DMS114 treated with DMSO at 0.1 percent for 48 hours (cell line): ENCODE measurements around the gene MRPS18A.
"Not testable (repeated sequence)": the region's sequence is repeated elsewhere in the genome, so short reads cannot be mapped to it uniquely, and the experiment has no call there.

Source experiments
- DNase-seq: peaks from one replicate; lab custom pipeline; 2025; ENCODE audit not compliant: unreplicated experiment; lab: John Stamatoyannopoulos, UW

Gene MRPS18A

GRCh38 chr6:43717822-43718221 is 30.2 kb upstream of the MRPS18A start:
- no peak for DNase-seq

GRCh38 chr6:43717389-43717788 is 29.8 kb upstream of the MRPS18A start:
- DNase-seq = no peak

- DNase-seq = no peak
These were observed 28.5 kb upstream of the MRPS18A start for GRCh38 chr6:43716099-43716498.

GRCh38 chr6:43715056-43715788 is 27.6 kb upstream of the MRPS18A start:
- DNase-seq = no peak

- no peak for DNase-seq
These were observed 26.9 kb upstream of the MRPS18A start for GRCh38 chr6:43714311-43715055.

GRCh38 chr6:43713643-43714310 is 26.2 kb upstream of the MRPS18A start:
- no peak for DNase-seq

- DNase-seq = no peak
These were observed 25.0 kb upstream of the MRPS18A start for GRCh38 chr6:43712579-43712978.

GRCh38 chr6:43710576-43710975 is 23.0 kb upstream of the MRPS18A start:
- DNase-seq = no peak

GRCh38 chr6:43709654-43710303 is 22.2 kb upstream of the MRPS18A start:
- no peak for DNase-seq

- DNase-seq = no peak
These were observed 21.5 kb upstream of the MRPS18A start for GRCh38 chr6:43708860-43709653.

- DNase-seq = no peak
These were observed 20.2 kb upstream of the MRPS18A start for GRCh38 chr6:43707767-43708166.

GRCh38 chr6:43707269-43707668 is 19.7 kb upstream of the MRPS18A start:
- DNase-seq = no peak

GRCh38 chr6:43706788-43707187 is 19.2 kb upstream of the MRPS18A start:
- no peak for DNase-seq

- no peak for DNase-seq
These were observed 18.4 kb upstream of the MRPS18A start for GRCh38 chr6:43705996-43706395.

GRCh38 chr6:43703512-43704429 is 16.2 kb upstream of the MRPS18A start:
- DNase-seq = no peak

GRCh38 chr6:43702534-43703440 is 15.2 kb upstream of the MRPS18A start:
- DNase-seq = no peak

GRCh38 chr6:43702171-43702533 is 14.6 kb upstream of the MRPS18A start:
- DNase-seq = no peak

- DNase-seq = not testable (repeated sequence)
These were observed 13.5 kb upstream of the MRPS18A start for GRCh38 chr6:43700939-43701560.
